Cardiac septum (tissue), 1 donor: ENCODE data around the gene STUM. TPM values are rescaled to one million over a fixed set of nuclear protein-coding genes. Genes with fewer than 3 reads are reported as not detected.

Experiments
- DNase-seq: peaks from one replicate; pipeline ENCODE4 v3.0.0-alpha.2; 2020; ENCODE audit warnings: low spot score
- intact Hi-C: fragments of 100-400 bp; cut with DNase I; formaldehyde crosslinking; loops from one replicate; pipeline ENCODE4 v1.14.0; 2022
- total RNA-seq: library from RNA; stranded (reverse); fragmentation: NEBNext Ultra II Directional; extraction: Animal tissue kit (Norgen Biotek cat#: 25700); gene quantifications from one replicate; pipeline ENCODE4 v1.2.1, GENCODE V29; 2021
- donor health status: DM: no; HTN: no; CAD: no.

STUM gene
- total RNA-seq, 1 donor from 2014 or later = 0.78 TPM

DNA sequence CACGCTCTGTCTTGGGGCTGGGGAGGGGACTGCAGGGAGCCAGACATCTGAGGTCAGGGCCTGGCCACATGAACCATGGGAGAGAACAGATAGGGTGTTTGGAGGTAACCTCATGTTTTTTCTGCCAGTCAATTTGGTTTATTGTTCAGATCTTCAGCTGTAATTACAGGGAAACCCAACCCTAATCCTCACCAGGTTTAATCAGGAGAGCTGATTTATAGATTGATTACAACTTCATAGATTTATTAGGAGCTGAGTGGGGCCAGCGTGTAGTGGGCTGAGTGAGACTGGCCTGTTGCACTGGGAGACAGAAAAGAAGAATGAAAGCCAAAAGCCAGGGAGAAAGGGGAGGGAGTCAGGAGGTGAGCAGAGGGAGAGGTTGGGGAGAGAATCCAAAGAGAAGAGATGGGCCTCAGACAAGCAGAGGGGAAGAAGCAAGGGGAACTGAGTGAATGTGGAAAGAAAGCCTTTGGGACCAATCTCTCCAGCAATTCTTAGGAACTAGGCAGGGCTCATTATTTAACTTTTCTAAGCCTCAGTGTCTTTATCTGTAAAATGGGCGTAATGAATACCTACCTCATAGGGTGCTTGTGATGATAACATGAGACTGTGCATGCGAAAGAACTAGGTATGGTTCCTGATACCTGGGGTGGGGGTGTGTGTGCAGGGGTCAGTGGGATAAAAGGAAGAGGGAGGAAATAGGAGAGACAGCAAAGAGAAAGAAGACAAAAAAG lies 17.0 kb upstream of the STUM start:
- intact Hi-C loops = loop anchor here (5.0 kb wide), 1 partner anchor 109 kb away; no protein-coding TSS in a partner anchor
- no peak for DNase-seq

DNA sequence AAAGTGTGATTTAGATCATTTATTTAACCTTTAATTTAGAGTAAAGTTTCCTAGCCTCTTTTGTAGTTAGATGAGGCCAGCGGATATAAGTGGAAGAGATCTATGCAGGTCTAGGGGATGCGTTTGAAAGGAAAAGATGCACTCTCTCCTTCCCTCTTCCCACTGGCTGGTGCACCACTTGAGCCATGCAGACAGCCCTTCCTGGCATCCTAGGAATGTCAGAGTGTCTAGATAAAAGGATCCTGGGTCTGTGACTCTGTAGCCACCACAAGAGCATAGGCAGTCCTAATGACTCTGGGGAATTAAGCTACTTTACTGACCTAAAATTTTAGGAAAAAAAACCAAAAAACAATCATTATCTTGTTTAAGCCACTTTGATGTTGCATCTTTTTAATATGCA lies 16.0 kb upstream of the STUM start:
- DNase-seq = no peak
- intact Hi-C loops = loop anchor here (5.0 kb wide), 1 partner anchor 110 kb away; no protein-coding TSS in a partner anchor

DNA sequence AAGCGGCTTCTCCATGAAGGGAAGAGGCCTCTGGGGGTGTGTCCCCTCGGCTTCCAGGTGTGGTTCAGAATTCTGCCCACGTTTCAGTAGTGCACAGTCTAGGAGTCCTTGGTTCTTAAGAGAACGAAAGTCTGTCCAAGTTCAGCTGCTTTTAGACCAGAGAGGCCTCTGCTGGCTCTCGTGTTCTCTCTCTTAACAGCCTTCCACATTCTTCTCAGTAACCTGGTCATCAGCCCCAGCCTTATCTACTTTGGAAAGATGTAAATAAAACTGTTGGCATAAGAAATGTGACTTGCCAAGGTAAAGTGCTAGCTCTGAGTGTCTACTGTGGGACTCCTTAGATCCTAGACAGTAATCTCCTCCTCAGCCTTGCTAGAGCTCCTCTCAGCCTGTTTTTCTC lies 15.3 kb upstream of the STUM start:
- intact Hi-C loops = loop anchor here (5.0 kb wide), 1 partner anchor 111 kb away; no protein-coding TSS in a partner anchor
- no peak for DNase-seq

DNA sequence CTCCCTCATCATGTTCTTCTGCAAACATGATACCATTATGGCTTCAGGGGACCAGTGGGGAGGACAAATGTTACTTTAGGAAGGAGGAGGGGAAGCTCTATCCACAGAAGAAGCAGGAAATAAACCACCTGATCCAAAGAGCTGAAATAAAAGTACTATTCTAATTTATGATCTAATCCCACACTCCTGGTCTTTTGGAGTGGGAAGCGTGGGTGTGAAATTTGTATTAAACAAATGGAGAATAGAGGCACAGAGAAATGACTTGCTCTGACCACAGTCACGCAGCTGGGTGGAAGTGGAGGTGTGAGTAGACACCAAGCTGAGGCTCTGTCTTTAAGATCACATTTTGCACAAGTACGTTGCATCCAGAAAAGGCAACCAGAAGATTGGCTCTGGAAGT lies 14.5 kb upstream of the STUM start:
- DNase-seq = no peak
- intact Hi-C loops = loop anchor here (5.0 kb wide), 1 partner anchor 112 kb away; no protein-coding TSS in a partner anchor

DNA sequence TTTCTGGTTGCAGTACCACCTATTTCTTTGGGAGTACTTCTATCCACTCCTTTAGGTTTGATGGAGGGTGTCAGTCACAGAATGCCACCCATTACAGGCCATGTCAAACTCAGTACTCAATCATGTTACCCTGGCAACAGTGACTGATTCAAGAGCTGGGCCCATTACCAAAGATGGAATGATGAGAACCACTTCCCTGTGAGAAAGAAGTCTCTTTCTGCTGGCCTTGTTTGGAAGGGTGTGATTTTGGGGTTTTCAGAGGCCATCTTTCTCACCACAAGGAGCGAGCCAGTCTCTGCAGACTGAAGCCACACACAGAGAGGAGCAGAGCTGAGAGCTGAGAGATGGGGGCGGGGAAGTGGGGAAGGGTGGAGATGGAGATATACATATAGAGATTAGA lies 13.9 kb upstream of the STUM start:
- intact Hi-C loops = loop anchor here (5.0 kb wide), 1 partner anchor 112 kb away; no protein-coding TSS in a partner anchor
- DNase-seq = no peak

DNA sequence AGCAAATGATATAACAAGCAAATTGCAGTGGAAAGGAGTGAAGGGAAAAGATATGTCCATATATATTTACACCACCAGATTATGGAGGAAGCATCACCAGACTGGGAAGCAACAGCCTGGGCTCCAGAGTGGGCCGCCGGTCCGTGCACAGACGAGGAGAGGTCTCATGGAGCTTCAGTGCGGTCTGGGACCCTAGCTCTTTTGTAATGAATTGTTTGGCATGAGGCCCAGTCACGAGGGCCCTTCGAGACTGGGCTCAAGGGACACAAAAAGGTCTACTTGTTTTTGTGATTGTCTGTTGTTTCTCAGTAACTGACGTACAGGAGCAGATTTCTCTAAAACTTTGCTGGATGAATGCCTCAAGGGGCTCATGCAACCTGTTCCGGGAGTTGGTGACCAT lies 12.9 kb upstream of the STUM start:
- DNase-seq = no peak
- intact Hi-C loops = no loop called here

DNA sequence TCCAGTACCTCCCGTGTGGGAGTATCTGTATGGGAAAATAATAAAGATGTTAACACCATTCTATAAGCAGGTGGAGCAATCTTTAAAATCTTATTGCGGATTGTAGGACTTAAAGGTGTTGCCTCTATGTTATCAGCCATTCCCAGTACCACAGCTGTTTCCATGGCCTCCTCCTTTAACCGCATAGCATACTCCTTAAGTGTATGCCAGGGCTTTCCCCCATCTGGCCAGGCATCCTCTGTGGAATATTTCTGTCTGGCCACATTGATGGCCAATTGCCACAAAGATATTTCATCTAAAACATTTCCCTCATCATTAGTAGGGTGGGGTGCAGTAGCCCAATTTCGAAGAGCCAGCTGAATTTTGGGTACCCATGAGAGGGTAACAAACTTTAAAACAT lies 7.3 kb upstream of the STUM start:
- intact Hi-C loops = loop anchor here (10.0 kb wide), 1 partner anchor 194 kb away; the partner anchor contains the start of gene ITPKB
- no peak for DNase-seq

DNA sequence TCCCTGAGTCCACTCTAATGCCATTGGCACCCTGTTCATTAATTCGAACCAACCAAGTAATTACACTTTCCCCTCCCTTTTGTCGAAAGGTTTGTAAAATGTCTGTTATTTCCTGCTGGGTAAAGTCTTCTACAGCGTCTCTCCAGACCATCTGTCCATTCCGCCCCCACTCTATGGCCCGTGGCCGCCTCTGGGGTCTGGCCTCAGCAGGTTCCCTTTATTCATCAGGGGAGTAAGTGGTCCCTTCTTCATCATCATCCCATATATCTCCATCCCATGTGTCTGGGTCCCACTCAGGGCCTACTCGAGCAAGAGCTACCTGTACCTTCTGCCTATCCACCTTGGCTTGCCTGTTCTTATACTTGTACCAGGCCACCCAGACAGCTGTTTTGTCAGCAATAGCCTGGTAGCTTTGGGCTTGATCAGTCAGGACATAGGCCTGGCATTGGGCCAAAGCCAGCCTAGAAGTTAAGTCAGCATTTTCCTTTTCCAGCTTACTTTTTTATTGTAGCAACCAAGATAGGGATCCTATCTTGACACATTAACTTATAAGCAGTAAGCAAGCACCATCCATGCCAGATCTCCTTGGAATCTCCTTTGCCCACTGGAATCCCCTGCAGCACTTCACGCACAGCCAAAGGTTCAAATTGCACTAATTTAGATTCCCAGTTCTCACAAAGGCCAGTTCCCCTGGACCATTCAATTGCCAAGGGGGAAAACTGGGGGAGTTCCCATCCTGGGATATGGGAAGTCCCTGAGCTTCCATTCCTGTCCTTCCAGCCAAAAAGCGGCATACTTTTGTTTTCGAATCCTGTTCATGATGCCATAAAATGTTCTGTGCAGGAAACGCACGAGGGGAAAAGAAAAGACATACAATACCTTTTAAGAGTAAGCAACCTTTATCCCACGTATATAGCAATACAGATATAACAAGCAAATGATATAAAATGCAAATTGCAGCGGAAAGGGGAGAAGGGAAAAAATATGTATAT lies 6.6 kb upstream of the STUM start:
- no peak for DNase-seq
- intact Hi-C loops = loop anchor here (10.0 kb wide), 1 partner anchor 193 kb away; the partner anchor contains the start of gene ITPKB

DNA sequence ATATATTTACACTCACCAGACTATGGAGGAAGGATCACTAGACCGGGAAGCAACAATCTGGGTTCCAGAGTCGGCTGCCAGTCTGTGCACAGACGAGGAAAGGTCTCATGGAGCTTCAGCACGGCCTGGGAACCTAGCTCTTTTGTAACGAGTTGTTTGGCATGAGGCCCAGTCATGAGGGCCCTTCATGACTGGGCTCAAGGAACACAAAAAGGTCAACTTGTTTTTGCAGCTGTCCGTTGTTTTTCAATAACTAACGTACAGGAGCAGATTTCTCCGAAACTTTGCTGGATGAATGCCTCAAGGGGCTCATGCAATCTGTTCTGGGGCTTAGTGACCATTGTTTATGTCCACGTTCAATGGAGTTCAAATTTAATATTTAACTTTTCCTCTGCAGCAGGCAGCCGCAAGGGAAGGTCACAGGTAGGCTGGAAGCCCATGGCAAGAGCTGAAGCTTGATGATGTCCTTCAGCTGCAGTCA lies 5.9 kb upstream of the STUM start:
- intact Hi-C loops = loop anchor here (10.0 kb wide), 1 partner anchor 192 kb away; the partner anchor contains the start of gene ITPKB
- no peak for DNase-seq

DNA sequence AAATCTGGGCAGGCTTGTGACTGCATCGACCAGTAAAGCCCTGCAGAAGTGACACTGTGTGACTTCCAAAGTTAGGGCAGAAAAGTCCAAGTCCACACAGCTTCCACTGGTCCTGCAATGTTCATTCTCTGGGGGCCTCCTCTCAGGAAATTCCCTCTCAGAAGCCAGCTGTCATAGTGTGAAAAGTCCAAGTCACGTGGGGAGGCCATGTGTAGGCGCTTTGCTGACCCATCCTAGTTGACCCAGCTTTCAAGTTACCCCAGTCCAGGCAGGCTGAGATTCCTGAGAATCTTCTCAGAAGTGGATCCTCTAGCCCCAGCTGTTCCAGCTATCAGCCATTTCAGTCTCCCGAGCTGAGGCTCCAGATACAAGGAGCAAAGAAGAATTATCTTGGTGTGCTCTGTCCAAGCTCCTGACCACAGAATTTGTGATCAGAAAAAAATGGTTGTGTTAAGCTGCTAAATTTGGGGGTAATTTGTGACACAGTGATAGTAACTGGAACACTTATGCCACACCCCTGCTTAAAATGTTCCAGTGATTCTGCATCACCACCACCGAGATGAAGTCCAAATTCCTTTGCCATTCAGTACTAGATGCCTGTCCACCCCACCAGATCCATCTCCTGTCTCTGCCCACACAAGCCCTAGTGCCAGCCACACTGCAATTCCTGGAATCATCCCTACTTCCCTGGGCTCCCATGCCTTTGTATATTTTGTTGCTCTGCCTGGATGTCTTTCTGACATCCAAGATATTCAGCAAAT lies 2.5 kb upstream of the STUM start:
- intact Hi-C loops = loop anchor here (2.0 to 10.0 kb wide), 3 partner anchors 63 to 281 kb away; partner anchors contain the start of gene ITPKB
- no peak for DNase-seq

DNA sequence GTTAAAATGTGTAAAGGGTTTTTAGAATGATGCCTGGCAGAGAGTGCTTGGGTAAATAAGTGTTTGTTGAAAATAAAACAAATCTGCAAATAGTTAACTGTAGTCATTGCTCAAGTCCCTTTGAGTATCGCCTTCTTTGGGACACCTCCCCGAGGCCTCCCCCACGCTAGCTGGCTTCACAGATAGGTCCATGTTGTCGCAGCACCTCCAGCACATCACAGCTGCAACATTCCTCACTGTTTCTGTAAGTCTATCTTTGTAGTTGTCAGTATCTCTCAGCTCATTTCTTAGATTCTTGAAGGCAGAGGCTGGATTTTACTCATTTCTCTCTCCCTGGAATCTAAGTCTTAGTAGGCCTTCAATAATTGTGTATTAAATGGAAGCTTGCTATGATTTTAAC lies 1.6 kb upstream of the STUM start:
- no peak for DNase-seq
- intact Hi-C loops = loop anchor here (2.0 to 10.0 kb wide), 3 partner anchors 62 to 280 kb away; partner anchors contain the start of gene ITPKB

DNA sequence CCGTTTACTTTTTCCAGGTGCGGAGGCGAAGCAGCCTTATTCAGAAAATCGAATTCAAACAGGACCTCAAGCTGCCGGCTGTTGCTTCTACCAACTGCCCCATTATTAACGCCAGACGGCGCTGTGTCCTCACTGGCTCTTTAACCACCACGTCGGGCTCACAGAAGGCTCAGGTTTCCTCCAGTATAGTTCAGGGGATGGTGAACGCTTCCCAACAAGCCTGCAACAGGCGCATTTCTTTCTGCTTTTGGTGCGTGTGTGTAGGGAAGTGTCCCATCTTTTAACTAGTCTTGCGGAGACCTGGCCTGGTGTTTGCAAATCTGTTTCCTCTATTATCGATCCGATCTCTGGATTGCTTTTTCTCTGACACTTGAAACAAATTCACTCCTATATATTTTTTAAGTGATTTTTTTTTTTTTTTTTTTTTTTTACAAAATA lies 791 bp upstream of the STUM start:
- intact Hi-C loops = loop anchor here (2.0 to 10.0 kb wide), 3 partner anchors 61 to 280 kb away; partner anchors contain the start of gene ITPKB

DNA sequence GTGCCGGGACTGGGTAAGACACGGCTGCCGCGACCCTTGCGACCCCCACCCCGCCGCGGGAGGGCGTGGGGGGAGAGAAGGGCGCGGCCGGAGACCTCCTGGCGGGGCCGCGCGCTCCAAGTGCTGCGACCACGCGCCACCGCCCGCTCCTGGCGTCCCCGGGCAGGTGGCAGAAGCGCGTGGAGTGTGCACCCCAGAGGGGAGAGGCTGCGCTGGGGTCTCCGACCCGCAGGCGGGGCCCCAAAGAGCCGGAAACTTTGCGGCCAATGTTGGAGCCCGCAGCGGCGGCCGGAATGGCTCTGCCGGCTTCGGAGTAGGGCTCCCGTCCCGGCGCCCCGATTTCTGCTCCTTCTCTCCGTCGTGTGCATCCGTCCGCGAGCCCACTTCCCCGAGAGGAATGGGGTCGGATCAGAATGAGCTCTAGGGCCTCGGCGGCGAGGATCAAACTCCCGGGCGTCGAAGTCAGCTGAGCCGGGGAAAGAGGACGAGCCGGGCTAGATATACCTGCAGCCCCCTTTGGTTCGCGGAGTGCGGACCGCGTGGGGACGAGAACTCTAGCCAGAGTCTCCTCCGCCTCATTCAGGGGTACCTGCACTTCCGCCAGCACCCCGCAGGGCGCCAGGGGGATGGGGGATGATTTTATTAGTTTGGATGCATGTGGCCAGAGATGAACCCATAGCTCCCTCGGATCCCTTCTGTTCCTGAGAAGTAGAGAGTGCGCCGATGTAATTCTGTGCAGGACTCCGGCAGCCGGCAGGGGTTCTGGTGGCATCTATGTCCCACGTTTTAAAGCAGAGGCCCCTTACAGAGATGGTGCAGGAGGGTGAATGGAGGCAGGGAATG lies 751 bp downstream of the STUM start:
- intact Hi-C loops = loop anchor here (5.0 to 10.0 kb wide), 2 partner anchors 185 to 278 kb away; partner anchors contain the start of gene ITPKB
- DNase-seq = no peak

More for the DNA sequence above, 791 bp upstream of the STUM start:
- DNase-seq = peak; percentile 87

DNA sequence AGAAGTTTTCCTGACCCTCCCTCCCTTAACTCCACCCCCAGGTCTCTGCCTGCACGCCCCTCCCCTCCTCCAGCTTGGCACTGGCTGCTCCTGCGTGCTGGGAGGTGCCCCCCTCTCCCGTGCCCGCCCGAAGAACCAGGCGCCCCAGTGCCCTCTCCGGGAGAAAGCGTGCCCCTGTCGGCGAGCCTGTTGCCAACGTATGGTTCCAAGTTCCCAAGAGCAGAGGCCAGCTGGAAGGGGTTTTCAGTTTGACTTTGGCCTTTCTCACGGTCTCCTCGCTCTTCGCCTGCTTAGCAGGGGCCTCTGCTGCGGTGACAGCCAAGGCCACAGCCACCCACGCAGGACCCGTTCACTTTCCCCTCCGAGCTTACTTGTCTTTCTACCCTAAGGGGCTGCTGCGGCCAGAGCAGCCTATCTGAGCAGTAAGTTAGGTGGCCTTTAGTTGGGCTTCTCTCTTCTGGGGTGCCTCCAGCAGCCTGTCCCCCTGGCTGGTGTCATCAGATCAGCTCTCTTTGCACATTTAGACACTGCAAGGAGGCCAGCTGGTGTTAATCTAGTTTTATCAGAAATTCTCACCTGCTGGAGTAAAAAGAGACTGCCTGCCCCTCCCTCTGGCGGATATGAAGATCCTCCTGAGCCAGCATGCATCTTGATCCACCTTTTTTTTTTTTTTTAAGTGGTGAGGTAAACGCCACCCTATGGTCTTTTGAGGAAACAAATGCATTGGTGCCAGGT lies 1.5 kb downstream of the STUM start:
- intact Hi-C loops = loop anchor here (5.0 to 10.0 kb wide), 2 partner anchors 185 to 277 kb away; partner anchors contain the start of gene ITPKB
- DNase-seq = no peak

DNA sequence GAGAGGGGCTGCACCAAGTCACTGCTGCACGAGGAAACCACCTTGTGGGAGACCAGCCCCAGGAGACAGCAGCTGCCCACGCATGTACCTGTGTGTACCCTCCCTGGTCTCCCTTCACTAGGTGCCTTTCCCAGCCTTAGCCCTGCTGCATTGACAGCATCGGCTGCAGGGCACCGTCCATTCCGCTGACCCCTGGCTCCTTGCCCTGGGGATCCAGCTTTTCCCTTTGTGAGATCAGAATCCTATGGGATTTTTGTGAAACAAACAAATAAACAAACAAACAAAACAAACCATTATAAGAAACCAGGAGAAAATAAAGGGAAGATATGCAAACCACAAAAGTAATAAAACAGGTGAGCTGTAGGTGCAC lies 2.1 kb downstream of the STUM start:
- intact Hi-C loops = no loop called here
- no peak for DNase-seq

DNA sequence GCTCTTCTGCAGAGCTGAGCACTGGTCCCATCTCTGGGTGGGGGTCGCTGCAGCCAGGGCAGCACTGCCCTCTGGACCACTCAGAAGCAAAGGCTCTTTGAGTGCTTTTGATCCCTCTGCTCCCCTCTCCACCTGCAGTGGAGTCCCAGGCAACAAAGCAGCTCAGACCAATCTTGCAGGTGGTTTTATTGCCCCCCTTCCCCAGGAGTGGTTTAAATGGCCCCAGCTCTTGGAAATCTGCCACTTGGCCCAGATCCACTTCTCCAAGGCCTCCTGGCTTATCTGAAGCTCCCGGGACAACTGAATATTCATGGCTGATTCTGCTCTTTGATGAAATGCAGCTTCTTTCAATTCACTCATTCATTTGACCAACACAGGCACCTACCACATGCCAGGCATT lies 2.7 kb downstream of the STUM start:
- DNase-seq = no peak
- intact Hi-C loops = no loop called here

DNA sequence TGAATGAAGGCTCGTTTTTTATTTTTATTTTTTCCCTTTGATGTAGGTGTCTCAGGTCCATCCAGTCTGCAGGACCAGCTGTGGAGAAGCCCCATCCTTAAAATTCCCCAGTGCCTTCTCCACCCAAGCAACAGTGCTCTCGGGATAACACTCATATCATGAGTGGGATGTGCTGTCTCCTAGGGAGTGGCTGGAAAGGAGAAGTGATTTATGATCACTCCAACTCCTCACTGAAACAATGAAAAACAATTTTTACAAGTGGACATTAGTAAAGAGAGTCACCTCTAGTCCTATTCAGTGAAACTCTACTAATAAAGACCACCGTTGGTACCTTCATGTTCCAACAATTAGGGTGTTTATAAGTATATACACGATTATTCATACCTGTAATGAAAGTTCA lies 3.5 kb downstream of the STUM start:
- intact Hi-C loops = no loop called here

More for the DNA sequence above, 3.5 kb downstream of the STUM start:
- DNase-seq = no peak
